HEK293 (cell line): ENCODE measurements around the gene HUNK.
A peak's percentile ranks its signal among the peaks of the same experiment; 100 is the strongest.

Experiments
- CTCF ChIA-PET: fragments of 350-600 bp; formaldehyde crosslinking; extraction: SDS; loops from one replicate; lab custom pipeline; 2021; ENCODE audit warnings: antibody characterized with exemption; lab: Yijun Ruan, JAX
- POLR2A ChIA-PET: fragments of 300-600 bp; formaldehyde crosslinking; extraction: SDS; loops from one replicate; lab custom pipeline; 2020; ENCODE audit warnings: antibody characterized with exemption, inconsistent platforms; lab: Yijun Ruan, JAX
- H3K27ac ChIP-seq: fragments of 200-500 bp; sonication (Bioruptor generic); 2 replicates; pipeline ENCODE4 v1.5.1; 2014; ENCODE audit warnings: low read depth, low read length, control low read depth, inconsistent platforms; ENCODE audit errors: extremely low read depth
- H3K36me3 ChIP-seq, 2 experiments: fragments of 200-500 bp in 1 of 2; sonication (Bioruptor generic) in 1 of 2; 1 replicate in 1 of 2; 2 replicates in 1 of 2; pipeline ENCODE4 v1.5.1; 2014 to 2017; ENCODE audit warnings: inconsistent platforms in 2 of 2, low read length in 2 of 2; ENCODE audit not compliant: control insufficient read depth in 2 of 2, insufficient read depth in 1 of 2
- H3K4me1 ChIP-seq: fragments of 200-500 bp; sonication (Bioruptor generic); 2 replicates; pipeline ENCODE4 v1.5.1; 2014; ENCODE audit warnings: mild to moderate bottlenecking, low read length, inconsistent platforms; ENCODE audit not compliant: control insufficient read depth, insufficient read depth
- H3K4me3 ChIP-seq: 2 replicates; pipeline ENCODE4 v1.5.1; 2011; ENCODE audit warnings: low read depth, mild to moderate bottlenecking, control low read depth, low read length, moderate library complexity
- H3K9me3 ChIP-seq: fragments of 200-500 bp; sonication (Bioruptor generic); 2 replicates; pipeline ENCODE4 v1.5.1; 2014; ENCODE audit warnings: low read depth, low read length, inconsistent platforms; ENCODE audit not compliant: control insufficient read depth, insufficient read depth
- ATF2 ChIP-seq: fragments of 450-650 bp; formaldehyde crosslinking; IDR thresholded peaks from 2 replicates; pipeline ENCODE4 v1.5.1; 2016; ENCODE audit warnings: missing biosample characterization, missing genetic modification characterization, low read depth
- PRDM6 ChIP-seq: fragments of 450-650 bp; formaldehyde crosslinking; IDR thresholded peaks from 2 replicates; pipeline ENCODE4 v1.5.1; 2017; ENCODE audit warnings: missing biosample characterization, missing genetic modification characterization
- SP3 ChIP-seq: fragments of 450-650 bp; formaldehyde crosslinking; IDR thresholded peaks from 2 replicates; pipeline ENCODE4 v1.5.1; 2016; ENCODE audit warnings: missing biosample characterization, missing genetic modification characterization
- ZFHX2 ChIP-seq: fragments of 450-650 bp; formaldehyde crosslinking; conservative IDR thresholded peaks from 2 replicates; pipeline ENCODE4 v1.5.1; 2016; ENCODE audit warnings: missing biosample characterization, missing genetic modification characterization
- ZNF354C ChIP-seq: fragments of 450-650 bp; formaldehyde crosslinking; IDR thresholded peaks from 2 replicates; pipeline ENCODE4 v1.5.1; 2016; ENCODE audit warnings: missing biosample characterization, missing genetic modification characterization, low read depth, borderline replicate concordance
- ZNF366 ChIP-seq: fragments of 450-650 bp; formaldehyde crosslinking; conservative IDR thresholded peaks from 2 replicates; pipeline ENCODE4 v1.5.1; 2016; ENCODE audit warnings: missing biosample characterization, missing genetic modification characterization
- ZNF555 ChIP-seq: fragments of 450-650 bp; formaldehyde crosslinking; conservative IDR thresholded peaks from 2 replicates; pipeline ENCODE4 v1.5.1; 2017; ENCODE audit warnings: missing biosample characterization, mild to moderate bottlenecking, missing genetic modification characterization, inconsistent platforms
- ZNF692 ChIP-seq: fragments of 450-650 bp; formaldehyde crosslinking; IDR thresholded peaks from 2 replicates; pipeline ENCODE4 v1.5.1; 2016; ENCODE audit warnings: missing biosample characterization, missing genetic modification characterization
- TF ChIP-seq, protein P1 (sequence below): fragments of 450-650 bp; formaldehyde crosslinking; IDR thresholded peaks from 2 replicates; pipeline ENCODE4 v1.5.1; 2016; ENCODE audit warnings: missing biosample characterization, missing genetic modification characterization
- TF ChIP-seq, protein P2 (sequence below): fragments of 450-650 bp; formaldehyde crosslinking; IDR thresholded peaks from 2 replicates; pipeline ENCODE4 v1.5.1; 2016; ENCODE audit warnings: missing biosample characterization, missing genetic modification characterization
- TF ChIP-seq, protein P3 (sequence below): fragments of 450-650 bp; formaldehyde crosslinking; IDR thresholded peaks from 2 replicates; pipeline ENCODE4 v1.5.1; 2017; ENCODE audit warnings: missing biosample characterization, missing genetic modification characterization

The HUNK gene

GRCh38 chr21:31896019-31896418 lies 23.2 kb downstream of the HUNK start:
- TF ChIP-seq ZNF555 (tag by site-specific recombination) (no peak), ZNF354C (no peak)
- POLR2A ChIA-PET: no interaction called here
- CTCF ChIA-PET: interaction anchor here (0.5 to 0.9 kb wide), 3 partner anchors 23 to 1541 kb away, joined by 3 read pairs; partner anchors contain the start of gene HUNK

DNA sequence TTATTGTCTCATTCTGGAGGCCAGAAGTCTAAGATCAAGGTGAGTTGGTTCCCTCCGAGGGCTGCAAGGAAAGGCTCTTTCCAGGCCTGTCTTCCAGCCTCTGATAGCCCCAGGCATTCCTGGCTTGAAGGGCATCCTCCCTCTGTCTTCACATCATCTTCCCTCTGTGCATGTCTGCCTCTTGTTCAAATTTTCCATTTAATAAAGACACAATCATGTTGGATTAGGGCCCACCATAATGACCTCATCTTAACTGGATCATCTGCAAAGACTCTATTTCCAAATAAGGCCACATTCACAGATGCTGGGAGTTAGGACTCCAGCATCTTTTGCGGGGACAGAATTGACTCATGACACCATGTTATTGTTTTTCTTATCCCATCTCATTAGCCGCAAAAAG lies 24.5 kb downstream of the HUNK start:
- TF ChIP-seq ZNF366 (tag by site-specific recombination) (peak; percentile 55), ZNF692 (tag by site-specific recombination) (peak; percentile 88), ATF2 (tag by site-specific recombination) (peak; percentile 69), ZFHX2 (tag by site-specific recombination) (no peak), SP3 (tag by site-specific recombination) (peak; percentile 8; the same call in 1 of the 2 replicates), PRDM6 (no peak)
- TF ChIP-seq, protein P1, sequence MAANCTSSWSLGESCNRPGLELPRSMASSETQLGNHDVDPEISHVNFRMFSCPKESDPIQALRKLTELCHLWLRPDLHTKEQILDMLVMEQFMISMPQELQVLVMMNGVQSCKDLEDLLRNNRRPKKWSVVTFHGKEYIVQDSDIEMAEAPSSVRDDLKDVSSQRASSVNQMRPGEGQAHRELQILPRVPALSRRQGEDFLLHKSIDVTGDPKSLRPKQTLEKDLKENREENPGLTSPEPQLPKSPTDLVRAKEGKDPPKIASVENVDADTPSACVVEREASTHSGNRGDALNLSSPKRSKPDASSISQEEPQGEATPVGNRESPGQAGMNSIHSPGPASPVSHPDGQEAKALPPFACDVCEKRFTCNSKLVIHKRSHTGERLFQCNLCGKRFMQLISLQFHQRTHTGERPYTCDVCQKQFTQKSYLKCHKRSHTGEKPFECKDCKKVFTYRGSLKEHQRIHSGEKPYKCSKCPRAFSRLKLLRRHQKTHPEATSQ (tag by site-specific recombination): no peak
- TF ChIP-seq, protein P2, sequence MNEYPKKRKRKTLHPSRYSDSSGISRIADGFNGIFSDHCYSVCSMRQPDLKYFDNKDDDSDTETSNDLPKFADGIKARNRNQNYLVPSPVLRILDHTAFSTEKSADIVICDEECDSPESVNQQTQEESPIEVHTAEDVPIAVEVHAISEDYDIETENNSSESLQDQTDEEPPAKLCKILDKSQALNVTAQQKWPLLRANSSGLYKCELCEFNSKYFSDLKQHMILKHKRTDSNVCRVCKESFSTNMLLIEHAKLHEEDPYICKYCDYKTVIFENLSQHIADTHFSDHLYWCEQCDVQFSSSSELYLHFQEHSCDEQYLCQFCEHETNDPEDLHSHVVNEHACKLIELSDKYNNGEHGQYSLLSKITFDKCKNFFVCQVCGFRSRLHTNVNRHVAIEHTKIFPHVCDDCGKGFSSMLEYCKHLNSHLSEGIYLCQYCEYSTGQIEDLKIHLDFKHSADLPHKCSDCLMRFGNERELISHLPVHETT: no peak
- TF ChIP-seq, protein P3, sequence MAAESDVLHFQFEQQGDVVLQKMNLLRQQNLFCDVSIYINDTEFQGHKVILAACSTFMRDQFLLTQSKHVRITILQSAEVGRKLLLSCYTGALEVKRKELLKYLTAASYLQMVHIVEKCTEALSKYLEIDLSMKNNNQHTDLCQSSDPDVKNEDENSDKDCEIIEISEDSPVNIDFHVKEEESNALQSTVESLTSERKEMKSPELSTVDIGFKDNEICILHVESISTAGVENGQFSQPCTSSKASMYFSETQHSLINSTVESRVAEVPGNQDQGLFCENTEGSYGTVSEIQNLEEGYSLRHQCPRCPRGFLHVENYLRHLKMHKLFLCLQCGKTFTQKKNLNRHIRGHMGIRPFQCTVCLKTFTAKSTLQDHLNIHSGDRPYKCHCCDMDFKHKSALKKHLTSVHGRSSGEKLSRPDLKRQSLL (tag by site-specific recombination): peak; percentile 69; the same call in 1 of the 2 replicates
- H3K36me3 ChIP-seq: no peaks in the 10 kb centered on the region
- no peaks in the 10 kb centered on the region for H3K4me1 ChIP-seq
- no peak overlapping the region for H3K4me3 ChIP-seq
- H3K27ac ChIP-seq: no peak overlapping the region
- H3K9me3 ChIP-seq: no peaks in the 10 kb centered on the region
- ChIA-PET CTCF (interaction anchor here (0.7 kb wide), 1 partner anchor 39 kb away, joined by 5 read pairs; no protein-coding TSS in a partner anchor), POLR2A (no interaction called here)

More at GRCh38 chr21:31896019-31896418, 23.2 kb downstream of the HUNK start:
- Histone ChIP-seq H3K4me1 (no peaks in the 10 kb centered on the region), H3K4me3 (no peak overlapping the region), H3K9me3 (no peaks in the 10 kb centered on the region), H3K36me3 (no peaks in the 10 kb centered on the region), H3K27ac (no peak overlapping the region)
